ENCODE measurements around the gene MPI. TPM values are rescaled to one million over a fixed set of nuclear protein-coding genes. Genes with fewer than 3 reads are reported as not detected.
"Not testable (repeated sequence)": the region's sequence is repeated elsewhere in the genome, so short reads cannot be mapped to it uniquely, and the experiment has no call there.

MPI gene
- total RNA-seq, 4 donors from 2014 or later = 17.1 to 59.2 (median 41.4) TPM

DNA sequence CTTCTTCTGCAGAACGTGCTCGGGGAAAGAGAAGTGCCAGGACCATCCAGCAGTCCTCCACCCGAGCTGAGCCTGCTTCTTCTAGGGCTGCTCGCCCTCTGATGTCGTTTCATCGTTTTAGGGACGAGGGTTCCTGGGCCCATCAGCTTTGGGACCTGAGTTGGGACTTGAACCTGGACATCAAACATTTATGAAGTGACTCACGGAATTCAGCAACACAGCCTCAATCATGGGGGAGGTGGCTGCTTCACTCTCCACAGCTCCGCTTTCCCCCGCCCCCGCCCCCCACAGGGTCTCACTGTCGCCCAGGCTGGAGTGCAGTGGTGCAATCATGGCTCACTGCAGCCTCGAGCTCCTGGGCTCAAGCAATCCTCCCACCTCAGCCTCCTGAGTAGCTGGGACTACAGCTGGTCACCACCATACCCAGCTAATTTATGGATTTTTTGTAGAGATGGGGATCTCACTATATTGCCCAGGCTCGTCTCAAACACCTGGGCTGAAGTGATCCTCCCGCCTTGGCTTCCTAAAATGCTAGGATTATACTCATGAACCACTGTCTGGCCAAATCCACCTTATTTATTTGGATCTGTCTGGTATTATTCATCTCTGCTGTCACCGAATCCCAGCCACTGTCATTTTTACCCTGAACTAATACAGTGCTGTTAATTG, 16.0 kb upstream of the MPI start:
- H3K4me1 ChIP-seq = peaks cover 47% of the 10 kb centered on the region
- peak overlapping the region; percentile 81 for H3K4me3 ChIP-seq
- TF ChIP-seq EP300 (IDR thresholded peaks at IDR 0.05) (no peak), POLR2AphosphoS5 (IDR thresholded peaks at IDR 0.05) (no peak), POLR2A (IDR thresholded peaks at IDR 0.05) (no peak)
- TF ChIP-seq, protein P1, sequence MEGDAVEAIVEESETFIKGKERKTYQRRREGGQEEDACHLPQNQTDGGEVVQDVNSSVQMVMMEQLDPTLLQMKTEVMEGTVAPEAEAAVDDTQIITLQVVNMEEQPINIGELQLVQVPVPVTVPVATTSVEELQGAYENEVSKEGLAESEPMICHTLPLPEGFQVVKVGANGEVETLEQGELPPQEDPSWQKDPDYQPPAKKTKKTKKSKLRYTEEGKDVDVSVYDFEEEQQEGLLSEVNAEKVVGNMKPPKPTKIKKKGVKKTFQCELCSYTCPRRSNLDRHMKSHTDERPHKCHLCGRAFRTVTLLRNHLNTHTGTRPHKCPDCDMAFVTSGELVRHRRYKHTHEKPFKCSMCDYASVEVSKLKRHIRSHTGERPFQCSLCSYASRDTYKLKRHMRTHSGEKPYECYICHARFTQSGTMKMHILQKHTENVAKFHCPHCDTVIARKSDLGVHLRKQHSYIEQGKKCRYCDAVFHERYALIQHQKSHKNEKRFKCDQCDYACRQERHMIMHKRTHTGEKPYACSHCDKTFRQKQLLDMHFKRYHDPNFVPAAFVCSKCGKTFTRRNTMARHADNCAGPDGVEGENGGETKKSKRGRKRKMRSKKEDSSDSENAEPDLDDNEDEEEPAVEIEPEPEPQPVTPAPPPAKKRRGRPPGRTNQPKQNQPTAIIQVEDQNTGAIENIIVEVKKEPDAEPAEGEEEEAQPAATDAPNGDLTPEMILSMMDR (IDR thresholded peaks at IDR 0.05) = no peak
- 35% methylated on average over 9 of the region's 16 CpGs for WGBS
- no peaks in the 10 kb centered on the region for H3K36me3 ChIP-seq
- peak overlapping the region; percentile 97 for H3K27ac ChIP-seq
- DNase-seq (ENCODE audit: low spot score in 2 of 2) = no peak
- no peaks in the 10 kb centered on the region for H3K9me3 ChIP-seq
- no peaks in the 10 kb centered on the region for H3K27me3 ChIP-seq

DNA sequence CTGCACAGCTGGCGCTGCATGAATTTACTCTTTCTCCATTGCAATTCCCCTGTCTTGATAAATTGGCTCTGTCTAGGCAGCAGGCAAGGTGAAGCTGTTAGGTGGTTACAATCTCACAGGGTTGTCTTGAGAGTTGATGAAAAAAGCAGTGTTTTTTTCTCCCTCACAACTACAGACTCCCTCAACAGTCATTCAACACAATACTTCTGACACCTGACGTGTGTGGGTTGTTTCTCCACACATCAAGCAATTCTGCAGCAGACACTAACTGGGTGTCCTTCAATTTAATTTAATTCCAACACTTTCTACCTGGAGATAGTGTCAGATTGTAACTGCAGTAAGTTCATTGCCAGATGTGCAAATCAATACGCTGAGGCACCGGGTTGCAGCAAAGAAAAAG, 11.6 kb upstream of the MPI start:
- no peak overlapping the region for H3K27ac ChIP-seq
- WGBS = 65% methylated on average over 4 of the region's 4 CpGs
- TF ChIP-seq POLR2A (IDR thresholded peaks at IDR 0.05) (no peak), POLR2AphosphoS5 (IDR thresholded peaks at IDR 0.05) (no peak), EP300 (IDR thresholded peaks at IDR 0.05) (no peak)
- TF ChIP-seq, protein P1 (IDR thresholded peaks at IDR 0.05) = no peak
- peaks cover 8% of the 10 kb centered on the region for H3K4me1 ChIP-seq
- no peak for DNase-seq (ENCODE audit: low spot score in 2 of 2)
- H3K9me3 ChIP-seq = no peaks in the 10 kb centered on the region
- no peaks in the 10 kb centered on the region for H3K36me3 ChIP-seq
- H3K27me3 ChIP-seq = no peaks in the 10 kb centered on the region
- no peak overlapping the region for H3K4me3 ChIP-seq

DNA sequence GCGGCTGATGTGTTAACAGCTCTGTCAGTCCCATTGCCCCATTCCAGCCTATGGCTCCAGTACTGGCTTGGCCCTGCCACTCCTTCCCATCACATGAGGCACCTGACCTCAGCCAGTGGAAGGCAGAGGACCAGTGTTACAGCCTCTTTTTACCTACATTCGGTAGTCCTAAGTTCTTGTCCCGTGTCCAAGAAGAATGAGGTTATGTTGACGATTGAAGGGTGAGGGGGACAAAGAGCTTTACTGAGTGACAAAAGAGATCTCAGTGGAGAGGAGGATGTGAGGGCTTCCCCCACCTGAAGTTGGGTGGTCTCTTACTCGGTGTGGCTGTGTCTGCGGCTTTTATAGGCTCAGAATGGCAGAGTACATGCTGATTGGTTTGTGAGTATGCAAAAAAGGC, 7.3 kb upstream of the MPI start:
- 94% methylated on average over 6 of the region's 6 CpGs for WGBS

DNA sequence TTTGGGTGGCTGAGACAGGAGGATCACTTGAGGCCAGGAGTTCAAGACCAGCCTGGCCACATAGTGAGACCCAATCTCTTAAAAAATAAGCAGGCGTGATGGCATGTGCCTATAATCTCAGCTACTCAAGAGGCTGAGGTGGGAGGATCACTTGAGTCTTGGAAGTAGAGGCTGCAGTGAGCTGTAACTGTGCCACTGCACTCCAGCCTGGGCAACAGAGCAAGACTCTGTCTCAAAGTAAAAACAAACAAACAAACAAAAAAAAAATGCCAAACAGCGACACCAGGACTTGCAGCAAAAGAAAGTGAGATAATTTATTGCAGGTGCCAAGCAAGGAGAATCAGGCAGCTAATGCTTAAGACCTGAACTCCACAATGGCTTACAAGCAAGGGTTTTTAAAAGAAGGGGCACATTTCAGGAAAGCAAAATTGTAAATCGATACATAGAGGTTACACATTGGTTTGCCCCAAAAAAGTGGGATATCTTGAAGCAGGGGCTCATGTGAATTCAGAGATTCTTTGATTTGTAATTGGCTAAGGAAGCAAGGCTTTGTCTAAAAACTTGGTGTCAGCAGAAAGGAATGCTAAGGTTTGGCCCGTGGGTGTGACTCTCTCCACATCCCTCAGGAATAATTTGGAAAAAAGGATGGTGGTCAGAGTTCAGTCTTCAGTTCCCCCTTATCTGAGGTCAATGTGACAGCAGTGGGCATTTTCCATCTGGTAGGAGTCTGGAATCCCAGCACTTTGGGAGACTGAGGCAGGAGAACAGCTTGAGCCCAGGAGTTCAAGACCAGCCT, 5.2 kb upstream of the MPI start:
- Histone ChIP-seq H3K27me3 (no peaks in the 10 kb centered on the region), H3K36me3 (no peaks in the 10 kb centered on the region), H3K27ac (no peak overlapping the region), H3K9me3 (no peaks in the 10 kb centered on the region), H3K4me1 (peaks cover 7% of the 10 kb centered on the region), H3K4me3 (no peak overlapping the region)
- 67% methylated on average over 4 of the region's 4 CpGs for WGBS
- DNase-seq (ENCODE audit: low spot score in 2 of 2) = no peak
- TF ChIP-seq POLR2AphosphoS5 (IDR thresholded peaks at IDR 0.05) (no peak), POLR2A (IDR thresholded peaks at IDR 0.05) (no peak), EP300 (IDR thresholded peaks at IDR 0.05) (no peak)
- TF ChIP-seq, protein P1 (IDR thresholded peaks at IDR 0.05) = no peak

More for the DNA sequence above, 7.3 kb upstream of the MPI start:
- no peak for DNase-seq (ENCODE audit: low spot score in 2 of 2)
- no peaks in the 10 kb centered on the region for H3K27me3 ChIP-seq
- H3K36me3 ChIP-seq = no peaks in the 10 kb centered on the region
- no peaks in the 10 kb centered on the region for H3K4me1 ChIP-seq
- H3K27ac ChIP-seq = no peak overlapping the region
- no peak overlapping the region for H3K4me3 ChIP-seq
- TF ChIP-seq POLR2AphosphoS5 (IDR thresholded peaks at IDR 0.05) = no peak
- TF ChIP-seq POLR2A (IDR thresholded peaks at IDR 0.05) = no peak
- TF ChIP-seq, protein P1 (IDR thresholded peaks at IDR 0.05) = no peak
- no peak for TF ChIP-seq EP300 (IDR thresholded peaks at IDR 0.05)
- no peaks in the 10 kb centered on the region for H3K9me3 ChIP-seq

DNA sequence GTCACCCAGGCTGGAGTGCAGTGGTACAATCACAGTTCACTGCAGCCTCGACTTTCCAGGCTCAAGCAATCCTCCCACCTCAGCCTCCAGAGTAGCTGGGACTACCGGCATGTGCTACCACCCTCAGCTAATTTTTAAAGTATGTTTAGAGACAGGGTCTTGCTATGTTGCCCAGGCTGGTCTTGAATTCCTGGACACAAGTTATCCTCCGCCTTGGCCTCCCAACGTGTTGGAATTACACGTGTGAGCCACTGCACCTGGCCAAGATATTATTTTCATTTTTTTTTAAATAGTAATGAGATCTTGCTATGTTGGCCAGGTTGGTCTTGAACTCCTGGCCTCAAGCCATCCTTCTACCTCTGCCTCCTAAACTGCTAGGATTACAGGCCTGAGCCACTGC, 4.4 kb upstream of the MPI start:
- no peaks in the 10 kb centered on the region for H3K36me3 ChIP-seq
- H3K27me3 ChIP-seq = no peaks in the 10 kb centered on the region
- TF ChIP-seq POLR2A (IDR thresholded peaks at IDR 0.05) (no peak), EP300 (IDR thresholded peaks at IDR 0.05) (no peak), POLR2AphosphoS5 (IDR thresholded peaks at IDR 0.05) (no peak)
- TF ChIP-seq, protein P1 (IDR thresholded peaks at IDR 0.05) = no peak
- no peak for DNase-seq (ENCODE audit: low spot score in 2 of 2)
- no peak overlapping the region for H3K27ac ChIP-seq
- no peak overlapping the region for H3K4me3 ChIP-seq
- H3K4me1 ChIP-seq = peaks cover 13% of the 10 kb centered on the region
- 80% methylated on average over 5 of the region's 5 CpGs for WGBS
- H3K9me3 ChIP-seq = no peaks in the 10 kb centered on the region

DNA sequence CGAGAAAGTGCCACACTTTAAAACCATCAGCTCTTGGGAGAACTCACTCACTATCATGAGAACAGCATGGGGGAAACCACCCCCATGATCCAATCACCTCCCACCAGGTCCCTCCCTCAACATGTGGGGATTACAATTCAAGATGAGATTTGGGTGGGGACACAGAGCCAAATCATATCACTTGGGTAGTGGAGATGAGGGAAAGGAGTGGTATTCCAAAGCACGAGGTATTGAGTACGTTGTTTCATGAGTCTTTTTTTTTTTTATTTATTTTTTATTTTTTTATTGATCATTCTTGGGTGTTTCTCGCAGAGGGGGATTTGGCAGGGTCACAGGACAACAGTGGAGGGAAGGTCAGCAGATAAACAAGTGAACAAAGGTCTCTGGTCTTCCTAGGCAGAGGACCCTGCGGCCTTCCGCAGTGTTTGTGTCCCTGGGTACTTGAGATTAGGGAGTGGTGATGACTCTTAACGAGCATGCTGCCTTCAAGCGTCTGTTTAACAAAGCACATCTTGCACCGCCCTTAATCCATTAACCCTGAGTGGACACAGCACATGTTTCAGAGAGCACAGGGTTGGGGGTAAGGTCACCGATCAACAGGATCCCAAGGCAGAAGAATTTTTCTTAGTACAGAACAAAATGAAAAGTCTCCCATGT, 2.2 kb upstream of the MPI start:
- H3K4me1 ChIP-seq = peaks cover 28% of the 10 kb centered on the region
- H3K36me3 ChIP-seq; H3K9me3 ChIP-seq; DNase-seq (ENCODE audit: low spot score in 2 of 2); H3K27ac ChIP-seq; H3K4me3 ChIP-seq; H3K27me3 ChIP-seq: not testable (repeated sequence)
- 89% methylated on average over 10 of the region's 10 CpGs for WGBS

Measured in suprapubic skin (tissue), 4 donors.